ENCODE results near the gene CLBA1.
"Not testable (repeated sequence)": the region's sequence is repeated elsewhere in the genome, so short reads cannot be mapped to it uniquely, and the experiment has no call there.

Gene CLBA1

DNA sequence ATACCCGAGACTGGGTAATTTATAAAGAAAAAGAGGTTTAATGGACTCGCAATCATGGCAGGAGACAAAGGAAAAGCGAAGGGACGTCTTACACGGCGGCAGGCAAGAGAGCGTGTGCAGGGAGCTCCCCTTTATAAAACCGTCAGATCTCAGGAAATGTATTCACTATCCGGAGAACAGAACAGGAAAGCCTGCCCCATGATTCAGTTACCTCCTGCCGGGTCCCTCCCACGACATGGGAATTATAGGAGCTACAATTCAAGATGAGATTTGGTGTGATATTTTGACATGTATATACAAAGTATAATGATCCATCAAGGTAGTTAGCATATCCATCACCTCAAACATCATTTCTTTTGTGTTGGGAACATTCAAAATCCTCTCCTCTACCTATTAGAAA, 37.6 kb downstream of the CLBA1 start:
- DNase-seq (ENCODE audit: low read depth) = no peak

GRCh38 chr14:105023791-105024480, 38.3 kb downstream of the CLBA1 start:
- peak; percentile 87 for DNase-seq (ENCODE audit: low read depth)

- no peak for DNase-seq (ENCODE audit: low read depth)
Observed at GRCh38 chr14:105025429-105025828, 39.8 kb downstream of the CLBA1 start.

DNA sequence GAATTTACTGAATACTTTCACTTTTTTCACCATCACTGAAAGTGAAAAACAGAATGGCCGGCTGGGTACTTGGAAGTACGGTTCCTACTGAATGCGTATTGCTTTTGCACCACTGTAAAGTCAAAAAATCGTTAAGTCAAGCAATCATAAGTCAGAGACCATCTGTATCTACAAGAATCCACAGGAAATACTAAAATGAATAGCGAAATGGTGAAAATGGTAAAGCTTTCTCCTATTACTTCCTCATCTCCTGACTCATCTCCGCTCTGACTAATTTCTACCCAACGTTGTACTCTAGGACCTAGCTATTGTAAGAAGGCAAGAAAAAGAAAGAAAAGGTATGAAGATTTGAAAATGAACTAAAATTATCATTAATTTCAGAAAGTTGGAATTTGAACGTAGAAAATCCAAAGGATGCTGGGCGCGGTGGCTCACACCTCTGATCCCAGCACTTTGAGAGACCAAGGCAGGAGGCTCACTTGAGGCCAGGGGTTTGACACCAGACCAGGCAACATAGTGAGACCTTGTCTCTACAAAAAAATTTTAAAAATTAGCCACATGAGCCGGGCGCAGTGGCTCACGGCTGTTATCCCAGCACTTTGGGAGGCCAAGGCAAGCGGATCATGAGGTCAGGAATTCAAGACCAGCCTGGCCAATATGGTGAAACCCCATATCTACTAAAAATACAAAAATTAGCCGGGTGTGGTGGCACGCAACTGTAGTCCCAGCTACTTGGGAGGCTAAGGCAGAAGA, 40.6 kb downstream of the CLBA1 start:
- DNase-seq (ENCODE audit: low read depth) = peak; percentile 84

DNA sequence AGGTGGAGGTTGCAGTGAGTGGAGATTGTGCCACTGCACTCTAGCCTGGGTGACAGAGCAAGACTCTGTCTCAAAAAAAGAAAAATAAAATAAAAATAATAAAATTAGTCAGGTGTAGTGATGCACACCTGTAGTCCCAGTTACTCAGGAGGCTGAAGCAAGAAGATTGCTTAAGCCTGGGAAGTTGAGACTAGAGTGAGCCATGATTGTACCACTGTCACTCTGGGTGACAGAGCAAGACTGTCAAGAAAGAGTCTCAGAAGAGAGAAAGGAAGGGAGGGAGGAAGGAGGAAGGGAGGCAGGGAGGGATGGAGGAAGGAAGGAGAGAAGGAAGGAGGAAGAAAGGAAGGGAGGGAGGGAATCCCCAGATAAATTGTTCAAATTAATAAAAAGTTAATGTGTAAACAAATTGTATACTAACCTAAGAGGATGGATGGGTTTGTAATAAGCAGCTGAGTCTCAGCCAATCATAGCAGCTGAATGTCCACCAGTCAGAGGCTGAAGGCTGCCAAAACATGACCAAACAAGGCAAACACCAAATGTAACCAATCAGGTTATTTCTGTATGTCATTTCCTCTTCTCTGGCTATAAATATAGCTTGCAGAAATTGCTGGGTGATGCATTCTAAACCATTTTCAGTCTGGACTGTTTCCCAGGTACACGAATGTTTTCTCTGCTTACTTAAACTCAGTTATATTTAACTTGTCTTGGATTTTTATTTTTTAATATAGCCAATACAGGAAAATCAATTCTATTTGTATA, 41.4 kb downstream of the CLBA1 start:
- DNase-seq (ENCODE audit: low read depth) = no peak

DNA sequence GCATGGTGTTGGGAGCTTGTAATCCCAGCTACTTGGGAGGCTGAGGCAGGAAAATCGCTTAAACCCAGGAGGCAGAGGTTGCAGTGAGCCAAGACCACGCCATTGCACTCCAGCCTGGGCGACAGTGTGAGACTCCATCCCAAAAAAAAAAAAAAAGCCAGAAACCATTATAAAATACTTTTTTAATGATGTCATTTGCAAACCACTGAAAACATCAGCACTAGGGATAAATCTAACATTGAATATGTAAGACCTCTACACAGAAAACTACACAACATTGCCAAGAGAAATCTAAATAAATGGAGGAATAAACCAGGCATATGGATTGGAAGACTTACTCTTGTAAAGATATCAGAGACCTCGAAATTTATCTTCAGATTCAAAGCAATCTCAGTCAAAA, 42.1 kb downstream of the CLBA1 start:
- DNase-seq (ENCODE audit: low read depth) = not testable (repeated sequence)

GRCh38 chr14:105028251-105028927, 42.8 kb downstream of the CLBA1 start:
- no peak for DNase-seq (ENCODE audit: low read depth)

GRCh38 chr14:105029402-105029801, 43.8 kb downstream of the CLBA1 start:
- no peak for DNase-seq (ENCODE audit: low read depth)

DNA sequence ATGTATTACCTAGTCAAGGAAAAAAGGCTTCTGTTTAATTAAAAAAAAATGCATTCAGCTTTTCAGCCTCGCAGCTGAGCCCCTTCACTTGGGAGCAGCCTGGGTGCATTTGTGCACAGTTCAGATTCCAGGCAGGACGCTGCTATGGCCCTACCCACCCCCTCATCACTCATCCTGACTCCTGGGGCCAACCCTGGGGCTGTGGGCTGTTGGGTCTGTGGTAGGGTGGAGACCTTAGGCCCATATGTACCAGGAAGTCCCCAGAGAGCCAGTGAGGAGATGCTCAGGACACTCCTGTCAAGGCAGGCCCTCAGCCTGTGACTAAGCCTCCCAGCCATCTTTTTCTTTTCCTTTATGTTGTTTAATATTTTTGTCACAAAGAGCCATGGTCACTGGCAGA, 44.6 kb downstream of the CLBA1 start:
- no peak for DNase-seq (ENCODE audit: low read depth)

DNA sequence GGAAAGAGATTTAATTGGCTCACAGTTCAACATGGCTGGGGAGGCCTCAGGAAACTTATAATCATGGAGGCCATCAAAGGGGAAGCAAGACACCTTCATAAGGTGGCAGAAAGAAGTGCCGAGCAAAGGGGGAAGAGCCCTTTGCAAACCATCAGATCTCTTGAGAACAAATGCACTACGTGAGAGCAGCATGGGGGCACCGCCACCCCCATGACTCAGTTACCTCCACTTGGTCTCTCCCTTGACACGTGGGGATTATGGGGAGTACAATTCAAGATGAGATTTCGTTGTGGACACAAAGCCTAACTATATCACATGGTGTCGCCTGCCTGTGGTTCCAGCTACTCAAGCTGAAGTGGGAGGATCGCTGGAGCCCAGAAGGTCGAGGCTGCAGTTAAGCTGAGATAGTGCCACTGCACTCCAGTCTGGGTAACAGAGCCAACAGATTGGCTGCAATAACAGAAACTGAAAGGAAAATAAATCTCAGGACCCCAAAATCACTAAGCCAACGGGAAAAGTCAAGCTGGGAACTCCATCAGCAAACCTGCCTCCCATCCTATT, 45.3 kb downstream of the CLBA1 start:
- DNase-seq (ENCODE audit: low read depth) = no peak

GRCh38 chr14:105032451-105032901, 46.9 kb downstream of the CLBA1 start:
- DNase-seq (ENCODE audit: low read depth) = not testable (repeated sequence)

DNA sequence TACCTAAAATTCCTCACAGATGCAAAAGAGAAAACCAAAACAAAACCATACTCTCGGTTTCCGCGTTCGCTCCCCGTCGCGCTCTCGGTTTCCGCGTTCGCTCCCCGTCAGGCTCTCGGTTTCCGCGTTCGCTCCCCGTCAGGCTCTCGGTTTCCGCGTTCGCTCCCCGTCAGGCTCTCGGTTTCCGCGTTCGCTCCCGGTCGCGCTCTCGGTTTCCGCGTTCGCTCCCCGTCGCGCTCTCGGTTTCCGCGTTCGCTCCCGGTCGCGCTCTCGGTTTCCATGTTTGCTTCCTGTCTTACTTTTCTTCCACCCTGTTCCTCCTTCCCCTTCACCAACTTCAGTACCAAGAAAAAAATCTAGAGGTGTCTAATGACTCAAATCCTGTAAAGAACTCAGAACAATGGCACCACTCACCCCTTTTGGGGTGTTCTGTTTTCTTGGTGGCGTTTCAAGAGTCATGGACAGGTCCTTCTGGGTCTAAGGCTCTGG, 47.9 kb downstream of the CLBA1 start:
- not testable (repeated sequence) for DNase-seq (ENCODE audit: low read depth)

DNA sequence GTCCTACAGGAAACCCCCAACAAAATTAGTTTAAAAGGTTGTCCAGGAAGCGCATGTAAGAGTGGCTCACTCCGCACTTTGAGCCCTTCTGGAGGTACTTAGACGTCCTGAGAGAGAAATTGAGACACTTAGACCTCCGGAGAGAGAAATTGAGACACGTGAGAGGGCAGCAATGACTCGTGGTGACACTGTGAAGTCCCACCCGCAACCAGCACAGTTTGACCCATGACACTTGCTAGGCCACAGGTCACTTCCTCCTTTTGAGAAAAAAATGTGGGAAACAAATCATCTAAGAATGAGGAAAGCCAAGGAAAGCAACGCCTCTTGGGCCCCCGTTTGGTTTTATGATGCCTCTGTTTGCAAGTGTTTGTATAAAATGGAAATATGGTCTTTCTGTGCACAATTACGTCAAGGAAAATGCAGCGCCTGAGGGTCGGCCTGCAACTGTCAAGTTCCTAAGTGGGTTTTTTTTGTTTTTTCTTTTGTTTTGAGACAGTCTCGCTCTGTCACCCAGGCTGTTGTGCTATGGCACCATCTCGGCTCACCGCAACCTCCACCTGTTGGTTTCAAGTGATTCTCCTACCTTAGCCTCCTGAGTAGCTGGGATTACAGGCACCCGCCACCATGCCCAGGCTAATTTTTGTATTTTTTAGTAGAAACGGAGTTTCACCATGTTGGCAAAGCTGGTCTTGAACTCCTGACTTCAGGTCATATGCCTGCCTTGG, 48.9 kb downstream of the CLBA1 start:
- DNase-seq (ENCODE audit: low read depth) = no peak

DNA sequence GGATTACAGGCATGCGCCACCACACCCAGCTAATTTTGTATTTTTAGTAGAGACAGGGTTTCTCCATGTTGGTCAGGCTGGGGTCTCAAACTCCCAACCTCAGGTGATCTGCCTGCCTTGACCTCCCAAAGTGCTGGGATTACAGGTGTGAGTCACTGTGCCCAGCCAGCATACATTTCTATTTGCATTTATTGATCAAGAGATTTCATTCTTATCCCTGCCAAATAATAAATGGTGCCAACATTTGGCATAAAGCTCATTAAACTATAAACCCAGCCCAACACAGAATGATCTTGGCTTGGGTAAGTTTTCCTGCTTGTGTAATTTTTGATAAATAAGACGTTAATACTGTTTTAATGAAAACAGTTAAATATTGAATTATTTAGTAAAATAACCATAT, 50.0 kb downstream of the CLBA1 start:
- not testable (repeated sequence) for DNase-seq (ENCODE audit: low read depth)

DNA sequence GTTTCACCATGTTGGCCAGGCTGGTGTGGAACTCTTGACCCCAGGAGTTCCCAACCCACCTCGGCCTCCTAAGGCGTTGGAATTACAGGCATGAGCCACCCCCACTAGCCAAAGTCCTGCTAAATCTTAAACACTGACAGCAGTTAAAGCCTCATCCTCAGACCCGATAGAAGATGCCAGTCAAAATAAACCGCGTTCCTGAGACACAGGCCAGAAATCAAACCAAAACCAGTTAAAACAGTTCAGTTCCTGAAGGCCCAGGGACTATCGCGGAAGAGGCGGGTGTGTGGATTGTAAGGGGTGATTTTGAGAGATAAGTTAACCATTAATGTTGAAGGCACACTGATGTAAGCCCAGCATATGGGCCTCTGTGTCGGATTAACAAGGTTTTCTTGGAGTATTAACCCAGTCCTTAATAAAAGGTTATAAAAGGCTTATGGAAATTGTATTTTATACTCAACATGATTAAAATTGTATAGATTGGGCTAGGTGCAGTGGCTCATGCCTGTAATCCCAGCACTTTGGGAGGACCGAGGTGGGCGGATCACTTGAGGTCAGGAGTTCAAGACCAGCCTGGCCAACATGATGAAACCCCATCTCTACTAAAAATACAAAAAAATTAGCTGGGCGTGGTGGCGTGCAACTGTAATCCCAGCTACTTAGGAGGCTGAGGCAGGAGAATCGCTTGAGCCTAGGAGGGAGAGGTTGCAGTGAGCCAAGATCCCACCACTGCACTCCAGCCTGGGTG, 54.0 kb downstream of the CLBA1 start:
- no peak for DNase-seq (ENCODE audit: low read depth)

DNA sequence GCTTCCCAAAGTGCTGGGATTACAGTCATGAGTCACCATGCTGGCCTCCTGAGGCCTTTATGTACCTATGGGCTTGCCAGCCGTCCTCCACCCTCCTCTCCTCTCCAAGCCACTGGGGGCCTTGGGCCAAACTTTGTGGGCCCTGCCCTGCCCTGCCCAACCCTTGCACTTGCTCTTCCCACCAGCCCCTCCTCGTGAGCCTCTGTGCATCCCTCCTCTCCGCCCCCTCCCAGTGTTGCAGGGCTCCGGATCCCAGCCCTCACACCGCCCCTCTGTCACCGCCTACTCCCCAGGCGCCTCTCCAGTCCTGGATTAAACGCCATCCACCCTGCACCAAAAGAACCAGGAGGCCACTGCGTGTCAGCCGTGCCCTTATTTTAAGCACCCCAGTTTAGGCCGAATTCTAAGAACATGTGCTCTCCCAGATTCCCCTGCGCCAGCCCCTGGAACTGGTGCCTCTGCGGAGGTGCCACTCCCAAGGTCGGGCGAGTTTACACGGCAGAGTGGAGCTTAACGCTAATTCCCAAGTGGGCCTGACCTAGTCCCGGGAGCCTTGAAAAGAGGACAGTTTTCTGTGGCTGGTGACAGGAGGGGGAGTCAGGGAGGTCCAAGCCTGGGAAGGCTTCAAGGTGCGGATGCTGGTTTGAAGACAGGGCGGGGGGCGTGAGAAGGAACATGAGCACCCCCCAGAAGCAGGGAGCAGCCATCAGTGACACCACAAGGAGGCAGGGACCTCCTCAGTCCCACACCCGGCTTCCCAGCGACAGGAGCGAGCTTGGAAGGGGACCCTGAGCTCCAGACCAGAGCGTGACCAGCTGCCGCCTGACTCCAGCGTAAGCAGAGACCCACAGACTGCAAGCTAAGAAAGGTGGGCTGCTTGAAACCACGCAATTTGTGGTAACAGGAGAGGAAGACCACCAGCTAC, 56.5 kb downstream of the CLBA1 start:
- no peak for DNase-seq (ENCODE audit: low read depth)

- DNase-seq (ENCODE audit: low read depth) = no peak
Observed at GRCh38 chr14:105042813-105043212, 57.2 kb downstream of the CLBA1 start.

DNA sequence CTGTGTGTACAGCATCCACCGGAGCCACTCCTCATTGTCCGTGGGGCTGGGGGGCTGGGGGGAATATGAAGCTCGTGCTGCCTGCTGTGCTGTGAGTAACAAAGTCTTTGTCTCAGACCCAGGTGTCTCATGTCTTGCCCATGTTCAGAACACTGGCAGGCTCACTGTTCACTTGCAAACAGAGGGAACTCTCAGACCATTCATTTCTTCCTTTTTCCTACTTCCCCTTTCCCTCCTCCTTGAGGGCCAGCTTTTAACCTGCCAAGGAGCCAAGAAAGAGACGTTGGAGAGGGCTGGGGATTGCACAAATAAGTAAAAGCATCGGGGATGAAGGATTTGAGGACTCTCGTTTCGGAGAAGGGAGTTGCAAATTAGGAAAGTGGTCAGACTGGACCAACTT, 58.1 kb downstream of the CLBA1 start:
- DNase-seq (ENCODE audit: low read depth) = no peak

Measured in HS-5 (cell line).